MM.1S (cell line): ENCODE data around the gene DUSP19.

Experiments
- CTCF ChIP-seq: fragments of 300-600 bp; sonication (generic); IDR thresholded peaks from 2 replicates; pipeline ENCODE4 v1.5.1; 2016; ENCODE audit warnings: antibody characterized with exemption, low read length, mixed read lengths
- EZH2 ChIP-seq: fragments of 300-600 bp; sonication (generic); optimal IDR thresholded peaks from 2 replicates; pipeline ENCODE3; 2017; ENCODE audit warnings: low read depth, mild to moderate bottlenecking, antibody characterized with exemption, low read length, mixed read lengths
- EZH2phosphoT487 ChIP-seq: fragments of 300-600 bp; sonication (generic); IDR thresholded peaks from 2 replicates; pipeline ENCODE4 v1.6.1; 2018; ENCODE audit warnings: antibody characterized with exemption, low read length

DNA sequence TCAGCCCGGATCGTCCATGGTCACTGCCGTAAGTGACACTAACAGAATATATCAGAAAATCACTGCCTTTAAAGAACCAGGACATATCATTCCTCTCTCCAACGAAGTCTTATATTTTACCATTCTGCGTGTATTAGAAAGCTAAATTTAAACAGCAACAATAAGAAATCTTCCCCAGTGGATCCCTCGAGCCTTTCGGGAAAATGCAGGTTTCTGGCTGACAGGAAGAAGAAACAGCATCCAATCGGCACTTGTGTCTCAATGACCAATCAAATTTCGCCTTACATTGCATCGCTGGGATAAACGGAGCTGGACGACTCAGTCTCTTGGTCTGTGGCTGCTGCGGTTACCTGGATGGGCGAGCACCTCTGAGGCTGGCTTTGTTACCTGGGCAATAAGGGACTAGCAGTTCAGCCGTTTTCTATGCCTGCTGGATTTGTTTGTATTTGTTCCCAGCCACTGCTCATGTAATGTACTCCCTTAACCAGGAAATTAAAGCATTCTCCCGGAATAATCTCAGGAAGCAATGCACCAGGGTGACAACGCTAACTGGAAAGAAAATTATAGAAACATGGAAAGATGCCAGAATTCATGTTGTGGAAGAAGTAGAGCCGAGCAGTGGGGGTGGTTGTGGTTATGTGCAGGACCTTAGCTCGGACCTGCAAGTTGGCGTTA, at the start of gene DUSP19:
- TF ChIP-seq CTCF (no peak), EZH2phosphoT487 (no peak), EZH2 (no peak)
